Measurements from ENCODE around the gene ZNF33A. TPM values are rescaled to one million over a fixed set of nuclear protein-coding genes. Genes with fewer than 3 reads are reported as not detected.
"Not testable (repeated sequence)": the region's sequence is repeated elsewhere in the genome, so short reads cannot be mapped to it uniquely, and the experiment has no call there.

Gene ZNF33A
- total RNA-seq, 1 experiment from 2014 or later: 36.3 TPM

DNA sequence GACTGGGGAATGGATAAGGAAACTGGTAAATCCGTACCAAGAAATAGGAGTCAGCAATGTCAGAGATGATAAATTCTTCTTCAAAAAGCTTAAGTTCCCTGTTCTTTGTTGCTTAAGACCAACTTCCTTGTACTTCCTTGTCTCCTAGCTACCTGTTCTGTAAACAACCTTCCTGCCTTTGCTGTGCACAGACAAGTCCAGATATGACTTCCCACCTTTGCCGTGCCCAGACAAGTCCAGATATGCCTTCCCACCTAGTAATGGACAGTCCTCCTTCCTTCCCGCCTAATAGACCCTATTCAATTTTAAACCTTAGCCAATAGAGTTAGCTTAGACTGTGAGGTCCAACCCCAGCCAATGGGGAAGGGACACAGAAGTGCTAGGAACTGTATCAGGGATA lies 2.5 kb upstream of the ZNF33A start:
- ChIA-PET POLR2A (no interaction called here), CTCF (interaction anchor here (1.6 kb wide), 1 partner anchor 31 kb away, joined by 13 read pairs; the partner anchor contains the start of gene ZNF25)
- Mint-ChIP-seq H3K9me3 (ENCODE audit: unreplicated experiment) (peaks cover 9% of the 10 kb centered on the region), H3K4me3 (ENCODE audit: unreplicated experiment) (no peak overlapping the region), H3K4me1 (ENCODE audit: low read depth, unreplicated experiment) (peaks cover 7% of the 10 kb centered on the region), H3K27ac (ENCODE audit: unreplicated experiment) (no peak overlapping the region), H3K27me3 (ENCODE audit: insufficient read depth, unreplicated experiment) (no peaks in the 10 kb centered on the region), H3K36me3 (ENCODE audit: insufficient read depth, unreplicated experiment) (peaks cover 18% of the 10 kb centered on the region)
- BruUV-seq (replicated peaks): no TSS peak
- H3K4me1 ChIP-seq: no peaks in the 10 kb centered on the region
- H3K36me3 ChIP-seq (ENCODE audit: control insufficient read depth, insufficient read depth, low read length): no peaks in the 10 kb centered on the region
- H3K27me3 ChIP-seq (replicated peaks; ENCODE audit: control insufficient read depth, insufficient read depth, low read length): no peaks in the 10 kb centered on the region
- DNase-seq: no peak
- intact Hi-C loops (cut with micrococcal nuclease; ENCODE audit: unreplicated experiment): no loop called here
- no peak for TF ChIP-seq CTCF (IDR thresholded peaks at IDR 0.05; ENCODE audit: insufficient read depth in 1 of 2, low read depth in 1 of 2, low read length in 1 of 2, severe bottlenecking in 1 of 2, unreplicated experiment in 1 of 2)
- H3K4me3 ChIP-seq (ENCODE audit: low read depth, low read length): no peak overlapping the region
- H3K9me3 ChIP-seq: no peaks in the 10 kb centered on the region

GRCh38 chr10:38016354-38016753 lies 5.9 kb downstream of the ZNF33A start:
- no peak for TF ChIP-seq CTCF (IDR thresholded peaks at IDR 0.05; ENCODE audit: insufficient read depth in 1 of 2, low read depth in 1 of 2, low read length in 1 of 2, severe bottlenecking in 1 of 2, unreplicated experiment in 1 of 2)
- H3K27me3 ChIP-seq (replicated peaks; ENCODE audit: control insufficient read depth, insufficient read depth, low read length): no peaks in the 10 kb centered on the region
- DNase-seq: no peak
- CTCF ChIA-PET: no interaction called here
- no peak overlapping the region for H3K27ac Mint-ChIP-seq (ENCODE audit: unreplicated experiment)
- intact Hi-C loops (cut with micrococcal nuclease; ENCODE audit: unreplicated experiment): loop anchor here (10.0 kb wide), 2 partner anchors 348 to 1112 kb away; no protein-coding TSS in a partner anchor
- no peak overlapping the region for H3K4me3 Mint-ChIP-seq (ENCODE audit: unreplicated experiment)
- POLR2A ChIA-PET: no interaction called here
- H3K9me3 Mint-ChIP-seq (ENCODE audit: unreplicated experiment): peaks cover 31% of the 10 kb centered on the region
- H3K36me3 Mint-ChIP-seq (ENCODE audit: insufficient read depth, unreplicated experiment): peaks cover 83% of the 10 kb centered on the region
- peaks cover 7% of the 10 kb centered on the region for H3K4me1 Mint-ChIP-seq (ENCODE audit: low read depth, unreplicated experiment)
- BruUV-seq (replicated peaks): no TSS peak
- H3K4me3 ChIP-seq (ENCODE audit: low read depth, low read length): no peak overlapping the region
- no peaks in the 10 kb centered on the region for H3K4me1 ChIP-seq
- peaks cover 7% of the 10 kb centered on the region for H3K36me3 ChIP-seq (ENCODE audit: control insufficient read depth, insufficient read depth, low read length)
- no peaks in the 10 kb centered on the region for H3K9me3 ChIP-seq
- no peaks in the 10 kb centered on the region for H3K27me3 Mint-ChIP-seq (ENCODE audit: insufficient read depth, unreplicated experiment)

GRCh38 chr10:38019124-38019523 lies 8.6 kb downstream of the ZNF33A start:
- CTCF ChIA-PET; H3K4me1 Mint-ChIP-seq (ENCODE audit: low read depth, unreplicated experiment): not testable (repeated sequence)
- H3K36me3 Mint-ChIP-seq (ENCODE audit: insufficient read depth, unreplicated experiment): peaks cover 88% of the 10 kb centered on the region

GRCh38 chr10:38025283-38025682 lies 14.8 kb downstream of the ZNF33A start:
- 0 out of 2 replicates have a peak, but pooled peaks cover 4% of the 10 kb centered on the region for H3K9me3 ChIP-seq
- no TSS peak for BruUV-seq (replicated peaks)
- no peaks in the 10 kb centered on the region; the same call in none of the 2 replicates for H3K36me3 ChIP-seq (ENCODE audit: control insufficient read depth, insufficient read depth, low read length)
- Mint-ChIP-seq H3K36me3 (ENCODE audit: insufficient read depth, unreplicated experiment) (peaks cover 76% of the 10 kb centered on the region), H3K9me3 (ENCODE audit: unreplicated experiment) (peaks cover 6% of the 10 kb centered on the region), H3K4me1 (ENCODE audit: low read depth, unreplicated experiment) (no peaks in the 10 kb centered on the region), H3K27ac (ENCODE audit: unreplicated experiment) (no peak overlapping the region), H3K4me3 (ENCODE audit: unreplicated experiment) (no peak overlapping the region), H3K27me3 (ENCODE audit: insufficient read depth, unreplicated experiment) (no peaks in the 10 kb centered on the region)
- H3K4me3 ChIP-seq (ENCODE audit: low read depth, low read length): no peak overlapping the region
- no peaks in the 10 kb centered on the region for H3K27me3 ChIP-seq (replicated peaks; ENCODE audit: control insufficient read depth, insufficient read depth, low read length)
- no peak for DNase-seq
- intact Hi-C loops (cut with micrococcal nuclease; ENCODE audit: unreplicated experiment): no loop called here
- POLR2A ChIA-PET: no interaction called here
- CTCF ChIA-PET: no interaction called here
- no peak for TF ChIP-seq CTCF (IDR thresholded peaks at IDR 0.05; ENCODE audit: insufficient read depth in 1 of 2, low read depth in 1 of 2, low read length in 1 of 2, severe bottlenecking in 1 of 2, unreplicated experiment in 1 of 2)
- H3K4me1 ChIP-seq: no peaks in the 10 kb centered on the region; the same call in 1 of the 2 replicates

More at GRCh38 chr10:38019124-38019523, 8.6 kb downstream of the ZNF33A start:
- BruUV-seq (replicated peaks); H3K9me3 ChIP-seq; H3K27ac Mint-ChIP-seq (ENCODE audit: unreplicated experiment); POLR2A ChIA-PET; H3K36me3 ChIP-seq (ENCODE audit: control insufficient read depth, insufficient read depth, low read length); H3K27me3 Mint-ChIP-seq (ENCODE audit: insufficient read depth, unreplicated experiment); H3K4me3 ChIP-seq (ENCODE audit: low read depth, low read length); DNase-seq; H3K27me3 ChIP-seq (replicated peaks; ENCODE audit: control insufficient read depth, insufficient read depth, low read length); H3K4me1 ChIP-seq; H3K4me3 Mint-ChIP-seq (ENCODE audit: unreplicated experiment): not testable (repeated sequence)
- intact Hi-C loops (cut with micrococcal nuclease; ENCODE audit: unreplicated experiment): loop anchor here (10.0 kb wide), 2 partner anchors 346 to 1114 kb away; no protein-coding TSS in a partner anchor
- peaks cover 31% of the 10 kb centered on the region for H3K9me3 Mint-ChIP-seq (ENCODE audit: unreplicated experiment)
